Liver (tissue), 9 donors: Measurements from ENCODE around the gene TOR4A. TPM values are rescaled to one million over a fixed set of nuclear protein-coding genes. Genes with fewer than 3 reads are reported as not detected.

Experiments used
- DNase-seq: peaks from one replicate; pipeline ENCODE4 v3.0.0-alpha.2; 2017; ENCODE audit warnings: low spot score
- H3K27ac ChIP-seq, 2 donors: one replicate each; pipeline ENCODE4 v1.7.0; 2013; ENCODE audit warnings: inconsistent platforms in 2 of 2, low read length in 2 of 2, control low read depth in 1 of 2, low read depth in 1 of 2, mild to moderate bottlenecking in 1 of 2
- H3K27me3 ChIP-seq, 4 donors: one replicate each; pipeline versions ENCODE4 v1.6.1 to v1.7.0; 2013; ENCODE audit warnings: low read length in 3 of 4, inconsistent platforms in 1 of 4, mild to moderate bottlenecking in 1 of 4, moderate library complexity in 1 of 4; ENCODE audit not compliant: control insufficient read depth in 4 of 4, insufficient read depth in 4 of 4
- H3K36me3 ChIP-seq, 4 donors: one replicate each; pipeline versions ENCODE4 v1.6.1 to v1.7.0; 2013; ENCODE audit warnings: low read length in 3 of 4, mild to moderate bottlenecking in 3 of 4, low read depth in 1 of 4, moderate library complexity in 1 of 4; ENCODE audit not compliant: control insufficient read depth in 4 of 4, insufficient read depth in 3 of 4
- H3K4me1 ChIP-seq, 4 donors: one replicate each; pipeline versions ENCODE4 v1.6.1 to v1.7.0; 2013; ENCODE audit warnings: low read length in 3 of 4, mild to moderate bottlenecking in 3 of 4, moderate library complexity in 1 of 4; ENCODE audit not compliant: control insufficient read depth in 4 of 4, insufficient read depth in 4 of 4
- H3K4me3 ChIP-seq, 3 donors: one replicate each; pipeline versions ENCODE4 v1.6.1 to v1.7.0; 2013; ENCODE audit warnings: low read length in 3 of 3, control low read depth in 1 of 3, low read depth in 1 of 3, mild to moderate bottlenecking in 1 of 3
- H3K9ac ChIP-seq, 2 donors: one replicate each; pipeline ENCODE4 v1.7.0; 2013; ENCODE audit warnings: low read length in 2 of 2, mild to moderate bottlenecking in 2 of 2, moderate library complexity in 2 of 2, control low read depth in 1 of 2, low read depth in 1 of 2
- H3K9me3 ChIP-seq, 4 donors: one replicate each; pipeline versions ENCODE4 v1.6.1 to v1.7.0; 2013; ENCODE audit warnings: low read length in 3 of 4; ENCODE audit not compliant: control insufficient read depth in 4 of 4
- CTCF ChIP-seq: fragments of 150-350 bp; IDR thresholded peaks from 2 replicates; pipeline ENCODE4 v1.5.1; 2017; ENCODE audit warnings: improper control_type of control experiment, low read depth, low read length; ENCODE audit not compliant: missing input control
- EGR1 ChIP-seq, 2 donors: IDR thresholded peaks; 2 replicates each; pipeline ENCODE4 v1.6.1; 2016 to 2018; ENCODE audit warnings: antibody characterized with exemption in 2 of 2, low read depth in 2 of 2
- GABPA ChIP-seq, 2 donors: IDR thresholded peaks in 1 of 2; conservative IDR thresholded peaks in 1 of 2; 2 replicates each; pipeline ENCODE4 v1.6.1; 2016; ENCODE audit warnings: antibody characterized with exemption in 2 of 2, mild to moderate bottlenecking in 1 of 2, moderate library complexity in 1 of 2
- HNF4A ChIP-seq, 2 donors: conservative IDR thresholded peaks; 2 replicates each; pipeline ENCODE4 v1.6.1; 2016; ENCODE audit warnings: antibody characterized with exemption in 2 of 2, mild to moderate bottlenecking in 2 of 2
- JUND ChIP-seq, 2 donors: IDR thresholded peaks; 2 replicates each; pipeline ENCODE4 v1.6.1; 2016; ENCODE audit warnings: antibody characterized with exemption in 2 of 2
- MAX ChIP-seq: IDR thresholded peaks from 2 replicates; pipeline ENCODE4 v1.6.1; 2016; ENCODE audit warnings: antibody characterized with exemption
- RAD21 ChIP-seq, 2 donors: IDR thresholded peaks; 2 replicates each; pipeline ENCODE4 v1.6.1; 2016; ENCODE audit warnings: antibody characterized with exemption in 2 of 2, mild to moderate bottlenecking in 2 of 2
- REST ChIP-seq: IDR thresholded peaks from 2 replicates; pipeline ENCODE4 v1.6.1; 2016; ENCODE audit warnings: antibody characterized with exemption, mild to moderate bottlenecking
- RXRA ChIP-seq, 2 donors: IDR thresholded peaks; 2 replicates each; pipeline ENCODE4 v1.6.1; 2017 to 2018; ENCODE audit warnings: antibody characterized with exemption in 2 of 2, mild to moderate bottlenecking in 1 of 2
- TAF1 ChIP-seq: conservative IDR thresholded peaks from 2 replicates; pipeline ENCODE4 v1.6.1; 2016; ENCODE audit warnings: antibody characterized with exemption, mild to moderate bottlenecking
- YY1 ChIP-seq: IDR thresholded peaks from 2 replicates; pipeline ENCODE4 v1.6.1; 2016; ENCODE audit warnings: antibody characterized with exemption, mild to moderate bottlenecking
- WGBS: extraction: QIAGEN DNeasy Blood & Tissue Kit; methylation state at CpG from one replicate; pipeline ENCODE4 v1.1.7; 2013; 5-methylcytosine and 5-hydroxymethylcytosine counted together
- polyA plus RNA-seq, 2 donors: library from polyadenylated mRNA; stranded (reverse) in 1 of 2; unstranded in 1 of 2; fragments of 200-250 nt in 1 of 2; fragments of >200 nt in 1 of 2; fragmentation: Nextera tagmentation in 1 of 2; extraction: Ambion mirVana in 1 of 2; gene quantifications; one replicate each; pipeline versions ENCODE4 v1.2.1 to v1.2.3, GENCODE V29; 2013 to 2015
- total RNA-seq, 2 donors: library from RNA; depleted of rRNA; stranded (reverse); fragments of >200 nt; gene quantifications; one replicate each; pipeline ENCODE4 v1.2.3, GENCODE V29; 2014
- TF ChIP-seq, protein P1 (sequence below): IDR thresholded peaks from 2 replicates; pipeline ENCODE4 v1.6.1; 2016; ENCODE audit warnings: antibody characterized with exemption
- donor health status: healthy.
- donor health status: healthy.
- donor health status: healthy.
- donor health status: healthy.
- donor health status: healthy.

The TOR4A gene
- total and polyA plus RNA-seq, 4 donors, result 0.35 to 5.1 (median 4.3) TPM

GRCh38 chr9:137235424-137236237, 41.9 kb upstream of the TOR4A start (continued):
- no peak for TF ChIP-seq TAF1
- TF ChIP-seq RXRA (IDR thresholded peaks at IDR 0.05), result no peak
- TF ChIP-seq, protein P1, sequence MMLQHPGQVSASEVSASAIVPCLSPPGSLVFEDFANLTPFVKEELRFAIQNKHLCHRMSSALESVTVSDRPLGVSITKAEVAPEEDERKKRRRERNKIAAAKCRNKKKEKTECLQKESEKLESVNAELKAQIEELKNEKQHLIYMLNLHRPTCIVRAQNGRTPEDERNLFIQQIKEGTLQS, result no peak
- no peak for TF ChIP-seq MAX
- TF ChIP-seq GABPA (IDR thresholded peaks at IDR 0.05 in 1 of 2, conservative IDR thresholded peaks at IDR 0.05 in 1 of 2), result no peak
- no peak for TF ChIP-seq EGR1 (IDR thresholded peaks at IDR 0.05; ENCODE audit: low read depth in 2 of 2)
- no peak for TF ChIP-seq YY1

- no peaks in the 10 kb centered on the region for H3K36me3 ChIP-seq
- peak; percentile 92 for DNase-seq
- no peaks in the 10 kb centered on the region for H3K27me3 ChIP-seq
- no peak overlapping the region for H3K4me3 ChIP-seq
- H3K27ac ChIP-seq, result no peak overlapping the region
- H3K9me3 ChIP-seq, result no peaks in the 10 kb centered on the region
- H3K4me1 ChIP-seq, result peaks cover 5 to 26% (median 8%) of the 10 kb centered on the region in 4 donors
- TF ChIP-seq RAD21 (IDR thresholded peaks at IDR 0.05), result peak; percentile 89 to 93
- TF ChIP-seq HNF4A (conservative IDR thresholded peaks at IDR 0.05), result no peak
- no peak for TF ChIP-seq REST
- TF ChIP-seq RXRA (IDR thresholded peaks at IDR 0.05), result no peak
- TF ChIP-seq CTCF, result peak; percentile 100
- 13% methylated on average over 31 of the region's 31 CpGs for WGBS
- no peak overlapping the region for H3K9ac ChIP-seq
Measured at GRCh38 chr9:137236238-137236935, 41.1 kb upstream of the TOR4A start.

DNA sequence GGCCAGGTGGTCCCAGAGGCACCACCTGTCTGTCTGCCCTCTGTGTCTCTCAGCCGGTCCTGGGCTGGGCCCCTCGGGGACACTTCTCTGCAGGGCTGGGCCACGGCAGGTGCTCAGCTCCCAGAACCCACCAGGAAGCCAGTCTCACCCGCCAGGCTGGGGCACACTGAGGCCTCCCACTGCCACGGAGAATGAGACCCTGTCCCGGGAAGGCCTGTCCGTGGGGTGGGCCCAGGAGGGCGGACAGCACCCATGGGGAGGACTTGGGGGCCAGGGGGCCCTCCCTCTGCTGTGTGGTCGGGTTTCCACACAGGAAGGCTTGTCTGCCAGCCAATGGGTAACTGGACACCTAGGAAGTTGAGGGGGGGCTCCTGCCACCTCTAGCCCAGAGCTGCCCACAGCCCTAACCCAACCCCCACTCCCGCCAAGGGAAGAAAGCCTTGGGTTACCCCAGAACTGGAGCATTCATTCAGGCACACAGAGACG, 40.5 kb upstream of the TOR4A start:
- TF ChIP-seq JUND (IDR thresholded peaks at IDR 0.05), result no peak
- no peak for TF ChIP-seq CTCF
- TF ChIP-seq RXRA (IDR thresholded peaks at IDR 0.05), result no peak
- no peak for TF ChIP-seq MAX
- Histone ChIP-seq H3K27ac (no peak overlapping the region), H3K36me3 (no peaks in the 10 kb centered on the region), H3K27me3 (no peaks in the 10 kb centered on the region), H3K4me1 (peaks cover 5 to 28% (median 10%) of the 10 kb centered on the region in 4 donors), H3K9me3 (no peaks in the 10 kb centered on the region), H3K9ac (no peak overlapping the region), H3K4me3 (no peak overlapping the region)
- WGBS, result 51% methylated on average over 11 of the region's 11 CpGs
- DNase-seq, result no peak
